ENCODE data around the gene RALGAPA1.
"Not testable (repeated sequence)": the region's sequence is repeated elsewhere in the genome, so short reads cannot be mapped to it uniquely, and the experiment has no call there.

RALGAPA1 gene

DNA sequence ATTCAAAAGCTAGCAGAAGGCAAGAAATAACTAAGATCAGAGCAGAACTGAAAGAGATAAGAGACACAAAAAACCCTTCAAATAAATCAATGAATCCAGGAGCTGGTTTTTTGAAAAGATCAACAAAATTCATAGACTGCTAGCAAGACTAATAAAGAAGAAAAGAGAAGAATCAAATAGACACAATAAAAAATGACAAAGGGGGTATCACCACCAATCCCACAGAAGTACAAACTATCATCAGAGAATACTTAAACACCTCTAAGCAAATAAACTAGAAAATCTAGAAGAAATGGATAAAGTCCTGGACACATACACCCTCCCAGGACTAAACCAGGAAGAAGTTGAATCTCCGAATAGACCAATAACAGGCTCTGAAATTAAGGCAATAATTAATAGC lies 189.6 kb downstream of the RALGAPA1 start:
- H3K4me1 Mint-ChIP-seq = peaks cover 24% of the 10 kb centered on the region
- ATAC-seq (replicated peaks; ENCODE audit: extremely low read depth, poor library complexity, severe bottlenecking); H3K9me3 Mint-ChIP-seq: not testable (repeated sequence)

DNA sequence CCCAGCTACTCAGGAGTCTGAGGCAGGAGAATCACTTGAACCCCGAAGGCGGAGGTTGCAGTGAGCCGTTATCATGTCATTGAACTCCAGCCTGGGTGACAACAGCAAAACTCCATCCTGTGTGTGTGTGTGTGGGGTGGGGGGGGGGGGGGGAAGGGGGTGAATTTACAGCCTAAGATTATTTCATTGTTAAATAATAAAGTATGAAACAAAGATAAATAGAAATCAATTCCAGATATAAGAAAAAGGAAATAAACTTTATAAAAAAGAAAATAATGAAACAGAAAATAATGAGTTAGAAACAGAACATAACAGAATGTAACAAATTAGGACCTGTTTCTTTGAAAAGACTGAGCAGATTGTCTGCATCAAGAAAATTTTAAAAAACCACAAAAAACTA lies 191.6 kb downstream of the RALGAPA1 start:
- Mint-ChIP-seq H3K27ac (ENCODE audit: low read depth) (no peak overlapping the region), H3K9me3 (peaks cover 5% of the 10 kb centered on the region), H3K27me3 (no peaks in the 10 kb centered on the region), H3K36me3 (ENCODE audit: insufficient read depth) (peaks cover 18% of the 10 kb centered on the region), H3K4me3 (no peak overlapping the region), H3K4me1 (peaks cover 18% of the 10 kb centered on the region)
- DNase-seq (ENCODE audit: low spot score in 2 of 2) (no peak), ATAC-seq (replicated peaks; ENCODE audit: extremely low read depth, poor library complexity, severe bottlenecking) (no peak)

More for the DNA sequence above, 189.6 kb downstream of the RALGAPA1 start:
- H3K36me3 Mint-ChIP-seq (ENCODE audit: insufficient read depth) = peaks cover 22% of the 10 kb centered on the region
- H3K27me3 Mint-ChIP-seq; H3K4me3 Mint-ChIP-seq; H3K27ac Mint-ChIP-seq (ENCODE audit: low read depth); DNase-seq (ENCODE audit: low spot score in 2 of 2): not testable (repeated sequence)

DNA sequence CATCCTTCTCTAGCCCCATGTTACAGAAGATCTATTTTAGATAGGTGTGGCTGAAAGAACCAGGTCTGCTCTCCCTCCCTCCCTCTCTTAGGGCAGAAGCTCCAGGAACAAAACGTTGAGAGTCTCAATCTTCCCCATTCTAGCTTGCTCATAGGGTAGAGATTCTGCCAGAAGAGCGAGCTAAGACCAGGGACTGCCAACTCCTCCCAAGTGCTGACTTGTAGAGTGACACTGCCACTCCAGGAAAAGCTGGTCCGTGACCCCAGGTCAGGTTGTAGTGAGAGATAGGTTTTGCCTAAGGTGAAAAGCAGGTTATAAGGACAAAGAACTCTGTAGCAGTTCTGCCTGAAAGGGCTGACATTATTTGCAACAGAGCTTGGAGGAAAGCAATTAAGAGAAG lies 201.7 kb downstream of the RALGAPA1 start:
- DNase-seq (ENCODE audit: low spot score in 2 of 2) (no peak), ATAC-seq (replicated peaks; ENCODE audit: extremely low read depth, poor library complexity, severe bottlenecking) (no peak)
- Mint-ChIP-seq H3K36me3 (ENCODE audit: insufficient read depth) (peaks cover 40% of the 10 kb centered on the region), H3K4me3 (no peak overlapping the region), H3K9me3 (no peaks in the 10 kb centered on the region), H3K27me3 (no peaks in the 10 kb centered on the region), H3K4me1 (no peaks in the 10 kb centered on the region), H3K27ac (ENCODE audit: low read depth) (no peak overlapping the region)

DNA sequence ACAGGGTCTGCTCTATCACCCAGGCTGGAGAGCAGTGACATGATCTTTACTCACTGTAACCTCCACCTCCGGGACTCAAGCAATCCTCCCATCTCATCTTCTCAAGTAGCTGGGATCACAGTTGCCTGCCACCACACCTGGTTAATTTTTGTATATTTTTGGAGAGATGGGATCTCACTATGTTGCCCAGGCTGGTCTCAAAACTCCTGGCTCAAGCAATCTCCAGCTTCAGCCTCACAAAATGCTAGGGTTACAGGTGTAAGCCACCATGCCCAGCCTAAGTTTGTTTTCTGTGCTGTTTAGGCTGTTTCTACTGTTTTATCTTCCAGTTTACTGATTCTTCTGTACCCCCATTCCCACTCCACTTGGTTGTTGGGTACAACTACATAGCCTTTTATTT lies 208.8 kb downstream of the RALGAPA1 start:
- ATAC-seq (replicated peaks; ENCODE audit: extremely low read depth, poor library complexity, severe bottlenecking) (no peak), DNase-seq (ENCODE audit: low spot score in 2 of 2) (no peak)
- Mint-ChIP-seq H3K4me1 (no peaks in the 10 kb centered on the region), H3K27me3 (no peaks in the 10 kb centered on the region), H3K36me3 (ENCODE audit: insufficient read depth) (peaks cover 11% of the 10 kb centered on the region), H3K4me3 (no peak overlapping the region), H3K9me3 (peaks cover 4% of the 10 kb centered on the region), H3K27ac (ENCODE audit: low read depth) (no peak overlapping the region)

DNA sequence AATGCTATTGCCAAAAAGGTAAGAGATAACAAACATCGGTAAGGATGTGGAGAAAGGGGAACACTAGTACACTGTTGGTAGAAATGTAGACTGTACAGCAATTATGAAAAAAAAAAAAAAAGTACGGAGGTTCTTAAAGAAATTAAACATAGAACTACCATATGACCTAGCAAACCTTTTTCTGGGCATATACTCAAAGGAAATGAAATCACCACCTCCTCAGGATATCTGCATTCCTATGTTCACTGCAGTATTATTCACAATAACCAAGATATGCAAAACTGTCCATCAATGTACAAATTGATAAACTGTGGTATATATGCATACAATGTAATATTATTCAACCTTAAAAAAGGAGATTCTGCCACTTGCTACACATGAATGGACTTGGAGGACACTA lies 214.5 kb downstream of the RALGAPA1 start:
- Mint-ChIP-seq H3K27ac (ENCODE audit: low read depth) (no peak overlapping the region), H3K36me3 (ENCODE audit: insufficient read depth) (peaks cover 10% of the 10 kb centered on the region), H3K4me3 (no peak overlapping the region), H3K27me3 (no peaks in the 10 kb centered on the region), H3K4me1 (peaks cover 6% of the 10 kb centered on the region), H3K9me3 (no peaks in the 10 kb centered on the region)
- ATAC-seq (replicated peaks; ENCODE audit: extremely low read depth, poor library complexity, severe bottlenecking) (no peak), DNase-seq (ENCODE audit: low spot score in 2 of 2) (no peak)

DNA sequence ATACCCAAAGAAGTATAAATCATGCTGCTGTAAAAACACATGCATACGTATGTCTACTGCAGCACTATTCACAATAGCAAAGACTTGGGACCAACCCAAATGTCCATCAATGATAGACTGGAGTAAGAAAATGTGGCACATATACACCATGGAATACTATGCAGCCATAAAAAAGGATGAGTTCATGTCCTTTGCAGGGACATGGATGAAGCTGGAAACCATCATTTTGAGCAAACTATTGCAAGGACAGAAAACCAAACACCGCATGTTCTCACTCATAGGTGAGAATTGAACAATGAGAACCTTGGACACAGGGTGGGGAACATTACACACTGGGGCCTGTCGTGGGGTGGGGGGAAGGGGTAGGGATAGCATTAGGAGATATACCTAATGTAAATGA lies 221.7 kb downstream of the RALGAPA1 start:
- H3K36me3 Mint-ChIP-seq (ENCODE audit: insufficient read depth) = peaks cover 15% of the 10 kb centered on the region
- not testable (repeated sequence) for H3K27ac Mint-ChIP-seq (ENCODE audit: low read depth); ATAC-seq (replicated peaks; ENCODE audit: extremely low read depth, poor library complexity, severe bottlenecking); H3K9me3 Mint-ChIP-seq; DNase-seq (ENCODE audit: low spot score in 2 of 2); H3K4me3 Mint-ChIP-seq; H3K27me3 Mint-ChIP-seq
- H3K4me1 Mint-ChIP-seq = peaks cover 15% of the 10 kb centered on the region

DNA sequence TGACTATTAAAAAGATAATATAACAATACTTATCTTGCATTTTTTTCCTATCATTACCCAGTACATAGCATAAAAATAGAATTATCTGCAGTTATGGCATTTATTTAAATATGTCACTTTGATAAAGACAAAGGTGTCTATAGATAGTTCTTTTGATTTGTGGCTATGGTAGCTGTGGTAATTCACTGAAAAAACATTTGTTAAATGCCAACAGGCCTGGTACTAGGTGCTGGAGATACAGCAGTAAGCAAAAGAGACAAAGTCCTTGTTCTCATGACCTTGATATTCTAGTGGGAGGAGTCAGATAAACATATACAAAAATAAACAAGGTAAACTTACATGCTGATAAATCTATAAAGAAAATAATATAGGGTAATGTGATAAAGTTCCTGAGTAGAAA lies 230.5 kb downstream of the RALGAPA1 start:
- Mint-ChIP-seq H3K9me3 (no peaks in the 10 kb centered on the region), H3K36me3 (ENCODE audit: insufficient read depth) (peaks cover 5% of the 10 kb centered on the region), H3K27me3 (no peaks in the 10 kb centered on the region), H3K4me1 (peaks cover 9% of the 10 kb centered on the region), H3K4me3 (no peak overlapping the region), H3K27ac (ENCODE audit: low read depth) (no peak overlapping the region)
- DNase-seq (ENCODE audit: low spot score in 2 of 2) (no peak), ATAC-seq (replicated peaks; ENCODE audit: extremely low read depth, poor library complexity, severe bottlenecking) (no peak)

DNA sequence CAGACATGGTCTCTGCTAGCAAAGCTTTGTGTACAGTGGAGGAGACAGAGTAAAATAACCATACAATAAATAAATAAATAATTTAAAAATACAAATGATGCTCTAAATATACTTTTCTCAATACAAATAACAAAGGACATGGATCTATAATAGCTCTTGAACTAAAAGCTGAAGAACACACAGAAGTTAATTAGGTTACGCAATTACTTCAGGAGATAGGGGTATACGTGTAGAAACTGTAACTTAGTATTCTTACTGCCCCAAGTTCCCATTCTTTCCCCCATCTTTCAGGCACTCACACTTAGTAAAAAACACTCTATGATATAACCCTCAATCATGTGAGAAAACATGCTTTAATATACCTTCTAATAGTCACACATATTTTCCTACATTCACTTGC lies 231.0 kb downstream of the RALGAPA1 start:
- peaks cover 4% of the 10 kb centered on the region for H3K4me1 Mint-ChIP-seq
- H3K36me3 Mint-ChIP-seq (ENCODE audit: insufficient read depth) = peaks cover 5% of the 10 kb centered on the region
- DNase-seq (ENCODE audit: low spot score in 2 of 2) = no peak
- no peak overlapping the region for H3K27ac Mint-ChIP-seq (ENCODE audit: low read depth)
- no peak overlapping the region for H3K4me3 Mint-ChIP-seq
- no peak for ATAC-seq (replicated peaks; ENCODE audit: extremely low read depth, poor library complexity, severe bottlenecking)
- H3K27me3 Mint-ChIP-seq = no peaks in the 10 kb centered on the region
- H3K9me3 Mint-ChIP-seq = no peaks in the 10 kb centered on the region

DNA sequence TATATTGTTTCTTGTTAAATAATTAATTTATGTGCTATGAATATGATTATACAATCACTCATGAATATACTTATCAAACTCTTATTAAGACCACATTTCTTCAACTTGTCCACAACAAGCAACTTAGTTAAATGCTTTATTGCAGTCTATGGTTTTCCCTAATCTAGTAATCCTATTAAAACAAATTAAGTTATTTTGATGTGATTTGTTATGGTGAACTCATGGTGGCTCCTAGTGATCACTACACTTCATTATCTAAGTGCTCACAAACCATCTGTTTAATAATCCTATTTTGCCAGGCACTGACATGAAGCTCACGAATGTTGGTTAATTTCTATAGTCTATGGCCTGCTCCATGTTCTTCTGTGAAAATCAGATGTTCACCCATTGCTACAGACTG lies 232.2 kb downstream of the RALGAPA1 start:
- H3K4me1 Mint-ChIP-seq = no peaks in the 10 kb centered on the region
- H3K4me3 Mint-ChIP-seq = no peak overlapping the region
- no peaks in the 10 kb centered on the region for H3K9me3 Mint-ChIP-seq
- H3K27me3 Mint-ChIP-seq = no peaks in the 10 kb centered on the region
- H3K27ac Mint-ChIP-seq (ENCODE audit: low read depth) = no peak overlapping the region
- peaks cover 5% of the 10 kb centered on the region for H3K36me3 Mint-ChIP-seq (ENCODE audit: insufficient read depth)
- ATAC-seq (replicated peaks; ENCODE audit: extremely low read depth, poor library complexity, severe bottlenecking) (no peak), DNase-seq (ENCODE audit: low spot score in 2 of 2) (no peak)

DNA sequence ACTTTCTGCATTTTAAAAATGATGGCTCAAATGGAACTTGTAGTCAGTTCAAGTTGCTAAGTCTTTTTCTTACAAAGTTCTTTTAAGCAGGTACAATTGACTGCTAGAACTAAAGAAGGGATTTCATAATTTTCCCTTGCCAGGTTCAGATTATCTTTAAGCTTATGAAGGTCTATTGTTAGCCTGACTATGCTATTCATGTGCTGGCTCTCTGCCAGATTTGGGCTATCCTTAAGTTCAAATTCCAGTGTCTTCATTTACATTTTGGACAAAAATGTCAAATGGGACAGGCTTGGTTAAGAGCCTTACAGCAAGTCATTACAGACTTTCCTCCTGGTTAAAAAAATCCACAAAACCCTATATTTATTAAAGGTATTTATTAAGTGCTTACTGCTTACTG lies 232.8 kb downstream of the RALGAPA1 start:
- ATAC-seq (replicated peaks; ENCODE audit: extremely low read depth, poor library complexity, severe bottlenecking) = no peak
- DNase-seq (ENCODE audit: low spot score in 2 of 2) = no peak
- Mint-ChIP-seq H3K9me3 (no peaks in the 10 kb centered on the region), H3K4me3 (no peak overlapping the region), H3K27ac (ENCODE audit: low read depth) (no peak overlapping the region), H3K4me1 (no peaks in the 10 kb centered on the region), H3K36me3 (ENCODE audit: insufficient read depth) (peaks cover 6% of the 10 kb centered on the region), H3K27me3 (no peaks in the 10 kb centered on the region)

DNA sequence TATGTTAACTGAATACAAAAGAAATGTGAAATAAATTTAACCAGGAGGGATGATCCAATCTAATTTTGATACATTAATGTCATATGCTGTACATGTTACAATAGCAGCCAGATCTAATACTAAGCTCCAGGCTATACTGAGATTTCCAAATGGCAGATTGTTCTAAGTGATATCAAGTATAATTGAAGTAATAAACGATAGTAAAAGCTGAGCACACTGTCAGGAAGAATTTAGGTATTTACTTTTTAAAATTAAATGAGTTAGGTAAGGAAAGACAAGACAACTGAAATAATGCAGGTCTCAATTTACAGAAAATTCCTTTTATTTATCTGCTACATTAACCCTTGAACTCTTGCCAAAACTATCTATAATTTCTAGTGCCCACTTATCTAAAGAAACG lies 235.2 kb downstream of the RALGAPA1 start:
- Mint-ChIP-seq H3K36me3 (ENCODE audit: insufficient read depth) (peaks cover 11% of the 10 kb centered on the region), H3K4me1 (no peaks in the 10 kb centered on the region), H3K4me3 (no peak overlapping the region), H3K27ac (ENCODE audit: low read depth) (no peak overlapping the region), H3K9me3 (no peaks in the 10 kb centered on the region), H3K27me3 (no peaks in the 10 kb centered on the region)
- no peak for DNase-seq (ENCODE audit: low spot score in 2 of 2)
- ATAC-seq (replicated peaks; ENCODE audit: extremely low read depth, poor library complexity, severe bottlenecking) = no peak

DNA sequence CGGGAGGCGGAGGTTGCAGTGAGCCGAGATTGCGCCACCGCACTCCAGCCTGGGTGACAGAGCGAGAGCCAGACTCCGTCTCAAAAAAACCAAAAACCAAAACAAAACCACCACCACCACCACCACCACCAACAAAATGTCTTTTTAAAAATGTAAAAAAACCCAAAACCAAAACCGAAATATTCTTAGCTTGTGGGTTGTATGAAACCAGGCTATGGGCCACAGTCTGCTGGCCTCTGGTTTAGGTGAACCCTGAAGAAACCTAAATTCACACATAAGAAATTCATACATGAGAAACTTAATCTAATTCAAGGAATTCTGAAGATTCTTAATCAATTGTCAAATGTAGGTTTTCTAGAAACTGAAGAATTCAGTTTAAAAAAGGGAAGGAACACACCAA lies 237.5 kb downstream of the RALGAPA1 start:
- Mint-ChIP-seq H3K4me1 (no peaks in the 10 kb centered on the region), H3K36me3 (ENCODE audit: insufficient read depth) (peaks cover 11% of the 10 kb centered on the region), H3K27me3 (no peaks in the 10 kb centered on the region), H3K4me3 (no peak overlapping the region), H3K9me3 (no peaks in the 10 kb centered on the region), H3K27ac (ENCODE audit: low read depth) (no peak overlapping the region)
- DNase-seq (ENCODE audit: low spot score in 2 of 2) (no peak), ATAC-seq (replicated peaks; ENCODE audit: extremely low read depth, poor library complexity, severe bottlenecking) (no peak)

DNA sequence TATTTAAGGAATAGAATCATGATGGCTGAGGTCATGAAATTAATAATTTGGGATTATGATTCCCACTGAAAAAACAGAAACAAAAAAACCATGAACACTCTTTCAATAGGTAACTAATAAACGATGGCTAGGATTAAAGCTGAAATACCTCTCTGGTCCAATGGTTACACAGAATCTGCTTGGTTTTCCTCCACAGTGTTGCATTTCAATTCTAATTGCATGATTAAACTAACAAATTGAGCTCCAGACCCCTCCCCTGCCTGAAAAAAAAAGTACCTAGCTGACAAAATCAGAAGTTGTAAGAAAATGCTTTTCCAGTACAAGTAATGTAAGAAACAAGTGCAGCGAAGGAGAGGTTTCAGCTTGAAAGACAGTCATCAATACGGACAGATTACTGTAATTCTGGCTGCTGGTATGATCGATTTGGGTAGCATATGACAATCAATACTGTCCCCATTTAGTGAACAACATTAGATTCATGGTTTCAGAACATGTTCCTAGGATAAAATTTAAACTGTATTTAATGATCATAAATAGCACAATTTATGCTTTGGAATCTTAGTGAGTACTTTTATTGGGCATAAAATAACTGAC lies 243.1 kb downstream of the RALGAPA1 start:
- ATAC-seq (replicated peaks; ENCODE audit: extremely low read depth, poor library complexity, severe bottlenecking) = no peak
- Mint-ChIP-seq H3K4me3 (no peak overlapping the region), H3K36me3 (ENCODE audit: insufficient read depth) (peaks cover 9% of the 10 kb centered on the region), H3K27me3 (no peaks in the 10 kb centered on the region), H3K27ac (ENCODE audit: low read depth) (no peak overlapping the region), H3K4me1 (no peaks in the 10 kb centered on the region), H3K9me3 (no peaks in the 10 kb centered on the region)
- DNase-seq (ENCODE audit: low spot score in 2 of 2) = no peak

DNA sequence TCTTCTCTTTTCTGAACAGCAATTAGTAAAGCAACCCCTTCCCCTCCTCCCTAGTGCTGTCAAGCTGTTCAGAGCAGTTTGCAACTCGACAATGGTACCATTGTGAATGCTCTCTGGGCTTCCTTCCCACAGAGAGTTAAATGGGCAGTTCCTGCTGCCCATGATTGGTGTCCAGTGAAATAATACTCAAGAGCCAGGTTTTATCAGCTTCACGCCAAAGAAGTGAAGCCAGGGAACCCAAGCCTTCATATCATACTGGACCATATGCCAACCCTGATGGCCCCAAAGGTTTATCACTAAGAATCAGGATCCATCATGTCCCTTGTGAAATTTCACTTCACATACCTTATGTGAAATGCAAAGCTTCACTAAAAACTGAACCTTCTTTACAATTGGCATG lies 250.4 kb downstream of the RALGAPA1 start:
- no peak overlapping the region for H3K27ac Mint-ChIP-seq (ENCODE audit: low read depth)
- H3K4me3 Mint-ChIP-seq = no peak overlapping the region
- no peaks in the 10 kb centered on the region for H3K27me3 Mint-ChIP-seq
- H3K4me1 Mint-ChIP-seq = no peaks in the 10 kb centered on the region
- H3K9me3 Mint-ChIP-seq = no peaks in the 10 kb centered on the region
- DNase-seq (ENCODE audit: low spot score in 2 of 2) = no peak
- H3K36me3 Mint-ChIP-seq (ENCODE audit: insufficient read depth) = peaks cover under 1% of the 10 kb centered on the region
- no peak for ATAC-seq (replicated peaks; ENCODE audit: extremely low read depth, poor library complexity, severe bottlenecking)
